Activated CD4-positive, alpha-beta T cell treated with anti-CD3 and anti-CD28 coated beads, Interleukin-2, amount 50 U/mL, for 1 hour (primary cell): ENCODE data around the gene DCUN1D4.
"Not testable (repeated sequence)": the region's sequence is repeated elsewhere in the genome, so short reads cannot be mapped to it uniquely, and the experiment has no call there.

ENCODE experiments used
- DNase-seq: peaks from one replicate; pipeline ENCODE4 v3.0.0-alpha.2; 2020

The DCUN1D4 gene

DNA sequence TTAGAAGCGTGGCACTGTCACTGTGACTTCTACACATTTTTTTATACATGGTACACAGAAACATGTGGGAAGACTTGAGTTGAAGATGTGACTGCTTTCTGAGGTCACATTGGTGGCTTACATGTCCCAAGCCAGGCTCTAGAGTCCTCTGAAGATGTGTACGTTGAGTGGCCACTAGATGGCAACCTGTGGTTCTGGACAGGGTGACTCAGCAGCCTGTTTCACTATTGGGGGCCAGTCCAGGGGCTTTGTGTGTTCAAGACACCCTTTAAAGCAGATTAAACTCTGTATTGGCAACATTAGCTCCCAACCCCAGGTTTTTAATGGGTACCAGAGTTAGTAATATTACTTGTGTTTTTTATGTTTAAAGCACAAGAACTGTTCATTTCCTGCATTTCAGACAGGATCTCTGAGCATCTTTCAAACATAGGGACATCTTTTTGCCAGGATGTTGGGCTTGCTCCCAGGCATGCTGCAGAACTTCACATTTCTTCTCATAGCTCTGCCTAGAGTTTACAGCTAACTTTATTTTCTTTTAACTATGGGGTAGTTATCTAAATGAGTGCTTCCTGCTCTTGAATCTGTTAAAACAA, 53.0 kb downstream of the DCUN1D4 start:
- DNase-seq = peak; percentile 31

DNA sequence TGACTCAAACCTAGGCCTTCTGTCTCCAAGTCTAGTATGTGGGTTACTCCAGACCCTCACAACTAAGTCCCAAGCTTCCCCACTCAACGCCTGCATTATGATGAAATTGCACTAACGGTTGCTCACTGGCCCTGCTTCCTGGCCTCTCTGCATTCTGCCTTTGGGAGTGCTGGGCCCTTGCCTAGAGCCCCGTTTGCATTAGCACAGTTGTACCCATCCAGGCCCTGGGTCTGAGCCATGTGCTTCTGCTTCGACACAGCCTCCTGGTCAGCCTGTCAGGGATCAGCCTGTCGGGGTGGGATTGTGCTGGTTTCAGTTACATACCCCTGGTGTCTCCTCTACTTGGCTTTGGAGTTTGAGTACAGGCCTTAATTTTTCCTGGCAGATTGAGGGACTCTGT, 58.4 kb downstream of the DCUN1D4 start:
- no peak for DNase-seq

DNA sequence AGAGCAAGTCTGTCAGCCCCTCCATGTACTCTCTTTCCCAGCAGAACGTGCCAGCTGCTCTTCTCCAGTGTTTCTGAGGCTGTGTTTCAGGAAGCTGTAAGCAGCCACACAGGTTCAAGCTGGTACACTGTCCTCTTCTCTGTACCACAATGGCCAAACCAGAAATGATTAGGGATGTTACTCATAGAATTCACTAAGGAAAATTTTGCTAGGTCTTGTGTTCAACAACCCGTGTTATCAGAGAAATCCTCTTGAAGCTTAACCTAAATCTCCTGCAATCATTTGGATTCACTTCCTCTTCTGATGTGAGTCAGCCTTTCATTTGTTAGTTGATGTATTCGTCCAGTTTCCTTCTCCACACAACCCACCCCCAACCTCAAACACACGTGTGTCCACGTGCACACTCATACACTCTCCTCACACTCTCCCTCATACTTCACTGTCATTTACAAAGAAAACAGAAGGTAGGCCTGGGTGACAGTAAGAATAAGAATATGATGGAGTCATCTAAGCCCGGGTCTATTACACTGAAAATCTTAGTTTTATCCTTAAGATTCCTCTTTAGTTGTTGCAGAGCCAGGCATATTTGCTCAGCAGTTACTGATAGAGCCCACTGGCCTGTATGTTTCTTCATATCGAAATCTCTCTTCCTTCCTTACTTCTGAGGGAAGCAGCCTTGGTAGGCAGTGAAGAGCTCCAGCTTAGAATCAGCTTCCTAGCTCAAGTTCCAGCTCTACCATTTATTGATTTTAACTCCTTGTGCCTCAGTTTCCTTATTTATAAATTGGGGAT, 63.4 kb downstream of the DCUN1D4 start:
- no peak for DNase-seq

DNA sequence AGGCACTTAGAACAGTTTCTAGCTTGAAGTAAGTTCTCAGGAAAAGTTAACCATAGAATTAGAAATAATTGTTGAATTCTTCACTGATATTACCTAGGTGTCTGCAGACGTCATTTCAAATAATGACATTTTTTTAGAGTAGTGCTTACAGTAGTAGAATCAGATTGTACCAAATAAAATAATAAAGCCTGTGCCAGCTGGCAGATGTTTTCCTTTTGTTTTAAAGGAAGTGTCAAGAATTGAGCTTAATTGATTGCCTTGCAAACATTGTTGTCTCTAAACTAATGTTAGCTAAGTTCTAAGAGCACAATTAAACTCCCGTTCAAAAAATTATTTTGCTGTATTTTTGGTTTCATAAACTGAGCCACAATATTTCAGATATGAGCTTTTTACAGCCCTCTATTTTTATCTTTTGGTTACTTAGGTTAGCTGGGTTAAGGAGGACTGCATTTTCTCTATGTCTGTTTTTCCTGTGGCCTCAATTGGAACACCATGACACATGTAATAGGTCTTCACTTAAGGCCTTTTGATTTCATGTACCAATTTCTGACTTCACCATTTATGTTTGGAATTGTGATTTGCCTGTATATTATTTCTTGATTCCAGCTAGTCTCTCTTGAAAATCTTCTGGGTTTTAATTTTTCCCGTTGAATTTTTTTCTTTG, 64.2 kb downstream of the DCUN1D4 start:
- DNase-seq = no peak

DNA sequence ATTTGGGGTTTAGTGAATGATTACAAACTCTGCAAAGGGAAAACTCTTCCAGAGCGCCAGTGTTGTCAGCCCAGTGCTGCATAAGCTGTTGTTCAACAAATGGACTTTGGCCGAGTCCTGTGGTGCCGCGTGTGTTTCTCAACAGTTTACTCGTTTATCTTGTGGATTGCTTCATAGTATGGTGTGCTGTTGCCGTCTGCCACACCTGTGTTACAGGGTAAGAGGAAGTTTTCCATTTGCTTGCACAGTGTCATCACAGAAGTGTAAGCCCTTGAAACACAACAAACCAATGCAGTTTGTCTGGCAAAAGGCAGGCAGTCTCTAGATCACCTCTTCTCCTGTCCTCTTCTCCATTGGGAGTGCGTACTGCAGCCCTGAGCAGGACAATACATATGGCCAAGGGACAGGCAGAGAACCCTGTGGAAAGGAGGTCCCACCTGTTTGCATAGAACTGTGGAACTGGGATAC, 66.3 kb downstream of the DCUN1D4 start:
- DNase-seq = no peak

DNA sequence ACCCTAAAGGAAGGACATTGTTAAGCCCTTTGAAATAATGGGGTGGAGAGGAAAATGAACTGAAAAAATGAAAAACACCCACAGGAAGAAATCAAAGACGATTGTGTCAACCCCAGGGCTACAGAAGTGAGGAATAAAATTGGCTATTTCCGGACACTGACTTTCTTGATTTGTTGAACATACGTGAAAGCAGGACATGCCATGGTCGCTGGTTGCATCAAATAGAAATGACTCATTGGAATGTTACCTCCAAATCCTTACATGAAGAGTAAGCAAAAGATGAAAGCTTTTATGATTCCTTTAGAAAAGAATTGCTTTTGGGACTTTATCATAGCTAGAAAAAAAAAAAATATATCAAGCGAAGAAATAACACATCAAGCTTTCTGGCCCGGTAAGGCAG, 75.3 kb downstream of the DCUN1D4 start:
- DNase-seq = no peak

DNA sequence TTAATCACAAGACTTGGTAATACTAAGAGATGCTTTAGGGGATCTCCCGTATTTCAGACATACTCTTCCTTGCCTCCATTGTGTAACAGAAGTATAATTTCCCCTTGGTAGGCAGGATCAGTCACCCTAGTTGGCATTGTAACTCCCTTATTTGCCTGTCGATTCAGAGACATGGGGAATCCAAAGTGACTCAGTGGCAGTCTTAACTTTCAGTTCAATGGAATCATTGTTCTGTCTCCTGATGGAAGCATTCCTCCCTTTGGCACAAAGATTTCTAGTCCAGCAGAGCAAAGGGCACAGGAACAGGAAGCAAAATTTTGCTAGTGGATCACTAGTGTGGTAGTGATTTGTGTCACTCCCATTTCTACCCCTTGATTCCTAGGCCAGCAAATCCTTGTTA, 80.4 kb downstream of the DCUN1D4 start:
- DNase-seq = no peak

DNA sequence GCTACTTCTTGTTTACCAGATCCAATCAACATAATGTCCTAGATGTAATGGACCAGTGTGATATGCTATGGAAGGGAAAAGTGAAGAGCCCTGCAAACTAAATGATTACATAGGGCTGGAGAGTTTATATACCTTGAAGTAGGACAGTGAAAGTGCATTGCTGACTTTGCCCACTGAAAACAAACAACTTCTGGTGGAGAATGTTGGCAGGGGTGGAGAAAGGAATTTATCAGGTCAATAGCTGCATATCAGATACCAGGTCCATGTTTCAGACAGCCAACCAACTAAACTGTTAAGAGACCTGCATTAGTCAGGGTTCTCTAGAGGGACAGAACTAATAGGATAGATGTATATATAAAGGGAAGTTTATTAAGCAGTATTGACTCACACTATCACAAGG, 82.4 kb downstream of the DCUN1D4 start:
- DNase-seq = no peak

DNA sequence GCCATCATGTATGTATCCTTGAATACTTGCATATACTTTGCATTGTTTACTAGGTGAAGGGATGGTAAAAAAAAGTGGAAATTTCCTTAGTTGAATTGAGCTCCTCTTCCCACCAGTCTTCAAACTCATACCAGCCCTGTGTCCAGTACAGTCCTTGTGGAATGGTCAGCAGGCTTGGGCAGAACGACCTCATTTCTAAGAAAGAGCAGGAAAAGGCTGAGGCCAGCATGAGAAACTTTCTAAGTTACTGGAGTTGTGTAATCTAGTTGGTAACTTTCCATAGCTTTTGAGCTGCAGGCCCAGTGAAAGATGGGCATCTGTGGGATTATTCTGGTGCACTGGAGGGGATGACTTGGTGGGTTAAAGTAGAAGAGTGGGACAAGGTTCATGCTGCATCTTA, 87.6 kb downstream of the DCUN1D4 start:
- no peak for DNase-seq

DNA sequence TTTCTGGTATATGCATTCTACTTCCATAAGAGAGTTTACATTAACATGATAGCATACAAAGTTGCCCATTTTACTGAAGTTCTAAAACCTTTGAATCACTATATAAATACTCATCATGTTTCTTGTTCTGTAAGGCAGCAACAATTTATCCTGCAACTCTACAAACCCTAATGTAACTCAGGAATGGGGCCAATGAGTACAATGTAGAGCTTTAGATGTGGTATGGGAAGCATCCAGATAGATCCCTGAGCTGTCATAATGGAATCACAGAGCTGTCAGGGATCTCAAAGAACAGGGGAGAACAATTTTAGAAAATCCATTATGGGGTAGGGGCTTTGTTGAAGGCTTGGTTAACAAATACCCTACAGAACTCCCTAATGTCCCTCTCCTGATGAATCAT, 88.5 kb downstream of the DCUN1D4 start:
- DNase-seq = no peak

DNA sequence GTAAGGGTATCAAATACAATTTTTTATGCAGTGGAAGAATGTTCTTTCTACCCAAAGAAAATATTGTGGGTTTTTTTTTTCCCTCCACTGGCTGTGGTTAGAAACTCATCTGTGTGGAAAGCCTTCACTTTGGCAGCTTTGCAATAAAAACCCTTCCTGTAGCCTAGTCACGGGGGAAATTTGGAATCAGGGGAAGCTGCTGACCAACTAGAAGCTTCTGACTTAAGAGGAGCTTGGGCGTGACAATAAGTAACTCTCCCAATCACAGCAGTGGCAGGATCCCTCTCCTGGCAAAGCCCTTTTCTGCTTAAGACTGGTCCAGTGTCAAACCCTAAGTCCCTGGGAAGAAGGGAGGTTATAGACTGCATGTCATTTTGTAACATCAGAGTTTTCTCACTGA, 89.3 kb downstream of the DCUN1D4 start:
- DNase-seq = no peak

DNA sequence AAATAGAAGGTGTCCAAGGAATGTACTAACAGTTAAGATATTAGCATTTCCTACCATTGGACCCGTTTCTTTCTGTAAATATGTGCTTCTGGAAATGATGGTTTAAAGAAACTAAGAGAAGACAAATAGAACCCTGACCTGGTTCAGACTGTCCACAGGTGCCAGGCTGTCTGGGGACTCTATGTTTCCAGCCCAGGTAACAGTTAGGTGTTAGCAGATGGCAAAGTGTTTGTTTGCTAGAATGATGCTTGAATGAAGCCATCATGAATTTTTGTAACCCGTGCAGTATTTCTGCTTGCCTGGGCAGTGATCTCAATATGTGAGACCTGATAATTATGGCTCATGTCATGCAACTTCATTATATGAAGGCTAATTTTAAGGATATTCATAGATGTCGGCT, 89.7 kb downstream of the DCUN1D4 start:
- no peak for DNase-seq

DNA sequence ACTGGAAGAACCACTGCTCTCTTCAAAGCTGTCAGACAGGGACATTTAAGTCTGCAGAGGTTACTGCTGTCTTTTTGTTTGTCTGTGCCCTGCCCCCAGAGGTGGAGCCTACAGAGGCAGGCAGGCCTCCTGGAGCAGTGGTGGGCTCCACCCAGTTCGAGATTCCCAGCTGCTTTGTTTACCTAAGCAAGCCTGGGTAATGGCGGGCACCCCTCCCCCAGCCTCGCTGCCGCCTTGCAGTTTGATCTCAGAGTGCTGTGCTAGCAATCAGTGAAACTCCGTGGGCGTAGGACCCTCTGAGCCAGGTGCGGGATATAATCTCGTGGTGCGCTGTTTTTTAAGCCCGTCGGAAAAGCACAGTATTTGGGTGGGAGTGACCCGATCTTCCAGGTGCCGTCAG, 97.5 kb downstream of the DCUN1D4 start:
- DNase-seq = not testable (repeated sequence)

DNA sequence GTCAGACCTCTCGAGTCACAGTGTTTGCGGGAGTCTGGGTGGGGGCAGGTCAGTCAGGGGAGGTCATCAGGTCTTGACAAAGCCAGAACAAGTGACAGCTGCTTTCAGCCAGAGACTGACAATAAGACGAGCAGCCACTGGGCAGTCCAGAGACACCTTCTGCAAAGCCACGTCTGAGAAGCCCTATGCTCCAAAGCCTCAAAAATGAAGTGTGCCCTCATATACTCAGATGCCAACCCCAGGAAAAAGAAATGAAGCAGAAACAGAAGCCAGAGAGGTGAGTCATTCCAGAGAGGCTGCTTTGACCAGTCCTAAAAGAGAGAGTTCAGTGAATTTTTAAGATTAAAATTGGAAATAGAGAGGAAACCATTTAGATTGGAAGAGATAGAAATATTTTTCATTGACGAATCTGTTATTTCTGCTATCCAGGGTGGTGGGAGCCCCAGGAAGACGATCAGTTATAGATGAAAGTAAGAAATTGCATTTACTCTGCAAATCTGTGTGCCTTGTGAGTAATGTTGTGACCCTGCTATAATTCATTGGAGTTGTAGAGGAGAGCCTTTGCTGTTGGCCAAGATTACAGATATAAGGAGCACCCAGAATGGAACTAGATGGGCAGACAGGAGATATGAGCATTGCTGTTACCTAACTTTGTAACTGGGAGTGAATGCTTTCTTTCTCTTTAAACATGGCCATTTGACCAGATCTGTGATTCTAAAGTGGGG, 99.3 kb downstream of the DCUN1D4 start:
- no peak for DNase-seq

DNA sequence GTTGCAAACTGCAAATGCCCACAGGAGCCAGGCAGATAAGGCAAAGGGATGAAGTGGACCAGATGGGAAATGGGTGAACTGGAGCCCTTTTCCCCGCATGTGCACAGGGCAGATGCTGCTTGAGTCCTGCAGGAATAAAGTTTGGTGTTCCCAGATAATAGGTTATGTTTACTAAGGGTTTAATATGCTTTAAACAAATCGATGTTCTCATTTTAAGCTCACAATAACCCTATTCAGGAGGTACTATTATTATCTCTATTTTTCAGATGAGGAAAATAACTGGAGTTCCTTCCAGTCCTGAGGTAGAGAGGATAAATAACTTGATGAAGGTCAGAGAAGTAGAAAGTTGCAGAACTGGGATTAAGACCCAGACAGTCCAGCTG, 99.9 kb downstream of the DCUN1D4 start:
- no peak for DNase-seq

DNA sequence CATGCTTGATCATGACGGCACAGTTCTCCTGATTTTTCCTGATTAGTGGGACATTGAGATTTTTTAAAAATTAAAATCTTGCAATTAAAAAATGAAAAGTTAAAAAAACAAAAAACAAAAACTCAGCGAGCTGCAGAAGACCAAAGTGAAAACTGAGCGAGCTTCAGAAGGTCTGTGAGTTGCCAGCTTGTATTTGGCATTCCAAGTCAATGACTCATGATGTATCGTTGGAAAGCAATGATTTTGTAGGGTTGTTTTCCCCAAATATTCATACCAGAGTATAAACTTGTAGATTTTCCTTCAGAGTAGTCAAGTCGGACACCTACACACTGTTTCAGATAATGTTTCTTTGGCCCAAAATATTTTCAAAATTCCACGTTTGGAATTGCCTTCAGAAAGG, 100.3 kb downstream of the DCUN1D4 start:
- DNase-seq = no peak

DNA sequence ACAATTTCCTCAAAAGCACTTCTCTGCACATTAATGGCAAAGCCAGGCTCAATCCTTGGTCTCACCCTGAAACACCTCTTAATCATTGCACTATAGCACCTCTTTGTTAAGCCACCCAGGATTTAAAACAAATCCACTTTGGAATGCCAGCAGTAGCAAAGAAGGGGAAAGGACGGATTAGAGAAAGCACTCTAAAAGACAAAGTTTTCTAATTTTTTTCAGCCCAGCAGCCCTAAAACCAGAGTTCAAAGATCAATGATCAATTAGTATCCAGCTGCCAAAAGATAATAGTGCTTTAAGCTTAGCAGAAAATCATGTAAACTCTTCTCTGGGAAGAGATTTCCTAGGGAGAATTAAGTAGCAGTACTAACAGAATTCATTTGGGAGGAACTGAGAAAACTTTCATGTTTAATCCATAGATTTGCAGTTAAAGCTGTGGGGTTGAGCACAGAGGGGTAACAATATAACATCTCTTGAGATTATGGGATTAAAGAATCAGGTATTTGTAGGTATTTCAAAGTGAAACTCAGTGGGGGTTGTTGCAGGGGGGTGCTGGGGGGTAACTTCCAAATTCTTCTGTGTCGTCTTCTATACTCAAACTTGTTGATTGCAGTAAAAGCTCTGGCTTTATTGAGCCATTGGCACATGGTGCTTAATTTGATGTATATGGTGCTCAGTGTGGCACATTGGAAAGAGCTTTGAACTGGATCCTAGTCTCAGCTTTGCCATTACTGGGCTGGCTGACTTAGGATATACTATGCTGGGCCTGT, 115.4 kb downstream of the DCUN1D4 start:
- DNase-seq = no peak

DNA sequence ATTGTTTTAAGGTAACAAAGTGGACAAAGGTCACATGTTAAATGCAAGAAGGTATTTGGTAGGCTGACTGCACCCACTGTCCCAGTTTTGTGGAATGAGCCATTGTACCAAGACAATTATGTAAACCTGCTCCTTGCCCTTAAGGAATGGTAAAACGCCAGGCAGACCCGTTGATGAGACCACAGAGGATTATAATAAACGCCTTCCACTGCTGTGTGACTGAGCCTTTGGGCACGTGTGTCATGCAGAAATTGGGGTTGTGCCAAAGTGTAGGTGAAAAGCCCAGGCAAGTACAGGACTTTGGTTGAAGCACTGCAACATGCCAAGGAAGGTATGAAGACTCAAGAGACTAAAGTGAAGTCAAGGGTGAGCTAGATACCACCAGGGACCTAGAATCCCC, 117.5 kb downstream of the DCUN1D4 start:
- DNase-seq = no peak

DNA sequence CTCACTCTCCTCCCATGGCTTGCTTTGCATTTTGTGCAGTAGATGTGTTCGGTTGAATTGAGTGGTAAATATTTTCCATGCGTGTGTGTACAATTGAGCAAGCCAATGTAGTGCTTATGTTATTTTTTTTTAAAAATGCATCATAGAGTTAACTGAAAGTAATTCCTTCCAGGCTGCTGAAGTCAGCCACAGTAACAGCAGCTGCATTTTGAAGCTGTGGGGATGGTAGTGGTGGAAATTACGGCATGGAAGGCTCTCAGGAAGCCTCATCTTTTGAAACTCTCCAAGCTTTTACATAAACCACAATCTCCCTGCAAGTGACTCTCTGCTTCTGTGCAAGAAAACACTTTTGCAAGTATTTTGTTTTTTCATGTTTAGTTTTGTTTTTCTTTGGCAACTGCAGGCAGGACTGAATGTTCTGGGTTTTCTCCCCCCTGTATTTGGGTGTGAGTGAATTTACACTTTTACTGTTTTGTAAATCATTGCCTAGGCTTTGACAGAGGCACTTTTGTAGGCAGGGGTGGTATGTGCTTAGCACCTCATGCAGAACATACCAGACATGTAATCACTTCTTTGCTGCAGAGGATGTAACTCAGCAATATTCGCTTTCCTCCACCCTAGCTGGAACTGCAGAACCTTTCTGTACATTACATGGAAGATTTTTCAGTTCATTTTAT, 121.0 kb downstream of the DCUN1D4 start:
- DNase-seq = no peak

DNA sequence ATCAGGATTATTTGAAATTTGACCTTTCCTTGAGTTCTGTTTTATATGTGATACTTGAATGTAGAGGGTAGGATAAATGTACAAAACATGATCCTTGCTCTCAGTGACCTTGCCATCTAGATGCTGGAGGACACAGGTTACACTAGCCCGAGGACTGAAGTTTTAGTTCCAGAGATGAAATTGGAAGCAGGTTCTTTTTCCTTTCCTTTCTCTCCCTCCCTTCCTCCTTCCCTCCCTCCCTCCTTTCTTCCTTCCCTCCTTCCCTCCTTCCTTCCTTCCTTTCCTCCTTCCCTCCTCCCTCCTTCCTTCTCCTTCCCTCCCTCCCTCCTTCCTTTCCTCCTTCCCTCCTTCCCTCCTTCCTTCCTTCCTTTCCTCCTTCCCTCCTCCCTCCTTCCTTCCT, 122.9 kb downstream of the DCUN1D4 start:
- DNase-seq = no peak
